Measurements from ENCODE around the gene COMMD3.
"Not testable (repeated sequence)": the region's sequence is repeated elsewhere in the genome, so short reads cannot be mapped to it uniquely, and the experiment has no call there.

The COMMD3 gene
- total RNA-seq = 2.5 to 14.7 (median 9.0) reads per million in 17 experiments

DNA sequence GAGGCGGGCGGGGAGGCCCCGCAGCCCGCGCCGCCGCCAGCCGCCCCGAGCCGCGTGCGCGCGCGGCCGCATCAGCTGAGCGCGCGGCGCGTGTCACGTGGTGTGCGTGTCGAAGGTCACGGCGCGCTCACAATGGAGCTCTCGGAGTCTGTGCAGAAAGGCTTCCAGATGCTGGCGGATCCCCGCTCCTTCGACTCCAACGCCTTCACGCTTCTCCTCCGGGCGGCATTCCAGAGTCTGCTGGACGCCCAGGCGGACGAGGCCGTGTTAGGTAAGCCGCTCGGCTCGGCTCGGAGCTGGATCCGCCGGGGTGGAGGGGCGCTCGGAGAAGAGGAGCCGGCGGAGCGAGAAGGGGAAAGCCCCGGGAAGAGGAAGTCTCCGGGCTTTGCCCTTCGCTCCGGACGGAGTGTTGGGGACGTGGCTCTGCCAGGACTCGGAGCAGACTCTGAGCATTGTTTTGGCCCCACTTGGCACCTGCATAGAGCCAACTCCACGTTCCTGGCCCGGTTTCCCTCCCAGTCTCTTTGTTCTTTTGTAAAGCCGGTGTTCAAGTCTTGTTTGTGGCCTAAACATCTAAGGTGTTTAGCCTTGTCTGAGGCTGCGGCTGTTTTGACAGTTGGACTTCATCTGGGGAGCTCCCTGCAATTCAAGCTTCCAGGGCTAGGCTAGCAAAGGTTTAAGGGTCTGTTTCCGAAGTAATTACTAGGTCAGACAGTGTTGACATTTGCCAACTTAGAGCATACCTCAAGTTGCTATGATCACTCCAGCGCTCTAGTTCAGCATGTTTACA is at the start of gene COMMD3:
TSS of gene COMMD3 (plus strand) at position 103 of the 790 bp plus-strand sequence. CDS start at position 133, 30 bp downstream.
- peak; percentile 88 to 97 (median 92) for DNase-seq

GRCh38 chr10:22268503-22268902 is 47.7 kb upstream of the COMMD3 start:
- DNase-seq = no peak

DNA sequence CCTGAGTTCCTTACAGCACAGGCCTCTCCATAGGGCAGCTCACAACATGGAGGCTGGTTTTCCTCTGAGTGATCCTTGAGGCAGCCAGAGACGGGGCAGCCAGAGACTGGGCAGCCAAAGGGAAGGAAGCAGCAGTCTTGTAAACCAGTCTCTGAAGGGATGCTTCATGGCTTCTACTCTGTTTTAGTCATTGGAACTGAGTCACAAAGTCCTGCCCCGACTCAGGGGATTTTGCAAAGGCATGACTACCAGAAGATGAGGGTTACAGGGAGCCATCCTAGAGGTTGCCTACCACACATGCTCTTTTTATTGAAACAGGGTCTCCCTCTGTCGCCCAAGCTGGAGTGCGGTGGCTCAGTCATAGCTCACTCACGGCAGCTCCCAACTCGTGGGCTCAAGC is 44.4 kb upstream of the COMMD3 start:
- no peak for DNase-seq

GRCh38 chr10:22278441-22278782 is 37.8 kb upstream of the COMMD3 start:
- no peak for DNase-seq

GRCh38 chr10:22280078-22280477 is 36.1 kb upstream of the COMMD3 start:
- DNase-seq = no peak

- no peak for DNase-seq
Observed at GRCh38 chr10:22285130-22285529, 31.1 kb upstream of the COMMD3 start.

GRCh38 chr10:22293747-22294404 is 22.3 kb upstream of the COMMD3 start:
- no peak for DNase-seq

DNA sequence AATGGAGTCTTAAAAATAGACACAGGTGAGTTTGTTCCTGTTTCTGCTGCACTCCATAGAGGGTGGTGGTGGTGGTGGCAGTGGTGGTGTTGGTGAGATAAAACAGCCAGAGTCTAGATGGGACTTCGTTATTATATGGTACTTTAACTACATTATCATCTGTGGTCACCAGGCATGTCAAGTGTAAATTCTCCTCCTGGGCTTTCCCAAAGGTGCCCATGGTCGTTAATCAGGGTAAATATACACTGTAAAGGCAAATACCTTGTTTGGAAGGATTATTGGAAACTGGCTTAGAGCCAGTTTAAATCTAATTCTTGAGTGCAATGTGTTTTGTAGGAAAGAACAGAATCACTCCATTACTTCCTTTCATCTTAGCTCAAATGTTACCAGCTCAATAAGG is 21.5 kb upstream of the COMMD3 start:
- no peak for DNase-seq

DNA sequence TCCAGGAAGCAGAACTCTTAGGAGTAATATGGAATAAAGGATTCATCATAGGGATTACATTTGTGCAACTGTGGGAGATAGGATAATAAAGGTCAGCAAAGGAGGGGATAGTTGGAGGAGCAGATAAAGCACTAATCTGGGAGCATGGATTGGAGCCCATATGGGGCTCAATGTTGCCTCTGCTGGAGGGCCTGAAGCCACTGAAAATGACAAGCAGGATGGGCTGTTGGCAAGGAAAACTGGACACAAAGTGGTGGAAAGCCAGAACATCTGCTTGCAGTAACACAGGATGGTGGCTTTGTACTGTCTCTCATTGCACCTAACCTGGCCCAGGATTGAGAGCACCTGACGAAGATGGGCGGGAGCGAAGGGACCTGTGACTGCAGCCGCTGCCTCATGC is 15.0 kb upstream of the COMMD3 start:
- DNase-seq = no peak

- DNase-seq = no peak
Observed at GRCh38 chr10:22303461-22303860, 12.7 kb upstream of the COMMD3 start.

GRCh38 chr10:22305721-22306120 is 10.5 kb upstream of the COMMD3 start:
- DNase-seq = no peak

DNA sequence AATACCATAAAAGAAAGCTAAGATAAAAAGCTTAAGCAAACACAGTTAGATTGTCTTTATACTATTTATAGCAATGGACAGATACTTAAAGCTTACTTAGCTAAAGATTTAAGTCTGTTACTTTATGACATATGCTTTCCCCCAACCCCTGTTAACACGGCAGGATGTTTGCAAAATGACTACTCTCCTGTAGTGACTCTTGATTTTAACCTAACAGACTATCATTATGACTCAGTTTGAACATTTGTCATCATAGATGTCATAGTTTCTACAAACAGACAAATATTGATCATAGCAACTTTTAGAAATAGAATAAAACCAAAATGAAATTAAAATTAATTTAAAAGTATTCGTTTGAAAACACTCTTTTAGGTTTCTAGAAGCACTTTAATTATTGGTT is 7.8 kb upstream of the COMMD3 start:
- DNase-seq = no peak

- DNase-seq = no peak
Observed at GRCh38 chr10:22309180-22310000, 6.8 kb upstream of the COMMD3 start.

- DNase-seq = not testable (repeated sequence)
Observed at GRCh38 chr10:22310012-22310411, 6.2 kb upstream of the COMMD3 start.

DNA sequence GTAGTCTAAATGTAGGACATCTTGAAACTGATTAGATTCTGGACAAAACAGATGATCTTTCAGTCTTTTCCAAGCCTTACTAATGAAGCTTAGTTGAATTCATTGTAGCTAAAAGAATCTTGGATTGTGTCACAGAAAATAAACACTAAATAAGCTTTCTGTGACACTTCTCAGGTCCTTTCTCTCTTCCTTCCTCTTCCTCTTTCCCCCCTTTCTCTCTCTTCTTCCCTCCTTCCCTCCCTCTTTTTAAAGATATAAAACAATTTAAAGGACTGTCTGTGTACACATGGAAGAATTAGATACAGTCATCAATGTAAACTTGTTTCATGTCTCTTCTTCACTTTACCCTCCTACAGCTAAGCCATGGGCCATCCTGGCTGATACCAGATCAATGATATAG is 5.3 kb upstream of the COMMD3 start:
- DNase-seq = no peak

DNA sequence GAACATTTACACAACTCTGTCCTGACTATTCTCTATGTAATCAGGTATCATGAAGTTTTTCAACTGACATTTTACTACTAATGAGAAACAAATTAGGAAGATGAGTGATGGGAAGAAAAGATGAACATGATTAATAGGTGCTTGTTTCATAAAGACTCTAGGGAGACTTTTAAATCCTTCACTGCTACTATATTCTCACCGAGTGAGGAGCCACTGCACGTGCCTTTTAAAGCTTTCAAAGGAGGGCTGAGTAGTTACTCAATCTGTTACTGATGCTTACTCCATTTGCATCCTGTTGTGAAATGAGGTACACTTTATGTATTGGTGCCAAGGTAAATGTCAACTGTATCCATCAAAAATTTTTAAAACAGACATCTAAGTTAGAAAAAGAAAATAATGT is 1.3 kb upstream of the COMMD3 start:
- DNase-seq = peak in 1 of 4 experiments; percentile 17

DNA sequence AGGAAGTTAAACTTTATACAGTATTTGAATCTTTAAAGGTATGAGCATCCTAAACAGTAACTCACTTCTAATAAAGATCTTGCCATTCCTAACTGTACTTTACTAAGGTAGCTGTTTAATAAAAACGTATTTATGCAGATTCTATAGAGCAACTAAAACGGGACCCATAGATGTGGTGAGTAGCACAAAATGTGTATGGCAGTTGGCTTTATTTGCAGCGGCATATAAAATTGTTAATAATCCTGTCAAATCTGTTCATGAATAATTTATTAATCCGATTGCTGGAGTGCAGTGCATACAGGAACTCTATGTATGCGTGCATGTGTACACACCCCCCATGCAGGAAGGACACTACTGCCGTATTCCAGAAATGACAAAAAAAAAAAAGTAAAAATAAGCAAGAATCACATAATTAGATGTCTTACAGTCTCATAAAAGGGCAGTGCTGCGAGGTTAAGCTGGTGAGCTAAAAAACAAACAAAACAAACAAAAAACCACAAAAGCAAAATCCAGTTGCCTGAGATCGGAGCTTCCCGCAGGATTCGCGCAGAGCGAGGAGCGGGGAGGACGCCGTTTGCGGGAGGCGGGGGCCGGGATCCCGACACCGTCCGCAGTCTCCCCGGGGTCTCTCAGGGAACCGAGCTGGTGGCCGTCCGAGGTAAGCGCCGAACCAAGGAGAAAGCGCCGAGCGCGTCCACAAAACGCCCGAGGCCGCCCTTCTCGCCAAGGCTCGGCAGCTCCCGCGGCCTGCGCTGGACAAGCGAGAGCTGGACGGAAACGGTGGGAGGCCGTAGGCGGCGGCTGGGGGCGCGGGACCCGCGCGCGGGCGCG is 518 bp upstream of the COMMD3 start:
- no peak for DNase-seq

- DNase-seq = peak in 3 of 4 experiments; percentile 40 to 47 (median 44)
Observed at GRCh38 chr10:22317076-22317370, 835 bp downstream of the COMMD3 start.

DNA sequence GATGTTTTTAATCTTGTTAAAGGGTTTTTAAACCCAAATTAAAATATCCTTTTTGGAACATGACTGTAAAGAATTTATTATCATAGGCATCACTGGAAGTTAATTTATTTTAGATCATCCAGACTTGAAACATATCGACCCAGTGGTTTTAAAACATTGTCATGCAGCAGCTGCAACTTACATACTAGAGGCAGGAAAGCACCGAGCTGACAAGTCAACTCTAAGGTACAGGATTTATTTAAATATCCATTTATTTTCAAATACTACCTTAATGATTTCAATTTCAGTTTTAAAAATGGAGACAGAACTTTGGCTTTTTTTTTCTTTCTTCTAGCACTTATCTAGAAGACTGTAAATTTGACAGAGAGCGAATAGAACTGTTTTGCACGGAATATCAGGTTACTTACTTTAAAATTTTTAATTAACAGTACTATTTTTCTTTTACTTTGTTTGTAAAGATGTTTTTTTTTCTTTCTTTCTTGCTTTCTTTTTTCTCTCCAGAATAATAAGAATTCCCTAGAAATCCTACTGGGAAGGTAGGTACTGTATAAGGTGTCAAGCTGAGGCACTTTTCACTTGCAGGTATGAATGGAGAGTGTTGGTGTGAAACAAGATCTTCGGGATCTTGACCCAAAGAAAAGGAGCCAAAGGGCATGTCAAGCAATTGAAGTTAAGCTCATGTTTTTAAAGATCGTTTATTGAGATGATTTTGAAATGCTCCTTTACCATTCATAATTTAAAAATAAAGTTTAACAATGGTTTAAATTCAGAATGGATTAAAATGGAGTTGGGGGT is 1.8 kb downstream of the COMMD3 start:
- no peak for DNase-seq

- no peak for DNase-seq
Observed at GRCh38 chr10:22318772-22319171, 2.6 kb downstream of the COMMD3 start.

- no peak for DNase-seq
Observed at GRCh38 chr10:22319547-22319979, 3.4 kb downstream of the COMMD3 start.

Measured in suppressor macrophage (primary cell).